NCI-H1417 treated with DMSO at 0.1 percent for 48 hours (cell line): ENCODE measurements around the gene CHST2.

Experiments
- DNase-seq: peaks from one replicate; lab custom pipeline; 2025; lab: John Stamatoyannopoulos, UW

The CHST2 gene

DNA sequence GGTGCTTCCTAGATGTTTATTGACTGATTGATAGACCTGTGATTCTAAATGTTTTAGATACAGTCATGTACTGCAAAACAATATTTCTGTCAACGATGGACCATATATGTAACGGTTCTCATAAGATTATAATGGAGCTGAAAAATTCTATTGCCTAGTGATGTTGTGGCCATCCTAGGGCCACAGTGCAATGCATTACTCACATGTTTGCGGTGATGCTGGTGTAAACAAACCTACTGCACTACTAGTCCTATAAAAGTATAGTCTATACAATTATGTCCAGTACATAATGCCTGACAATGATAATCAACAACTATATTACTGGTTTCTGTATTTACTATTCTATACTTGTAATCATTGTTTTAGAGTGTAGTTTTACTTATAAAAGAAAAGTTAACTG lies 46.8 kb downstream of the CHST2 start:
- no peak for DNase-seq

DNA sequence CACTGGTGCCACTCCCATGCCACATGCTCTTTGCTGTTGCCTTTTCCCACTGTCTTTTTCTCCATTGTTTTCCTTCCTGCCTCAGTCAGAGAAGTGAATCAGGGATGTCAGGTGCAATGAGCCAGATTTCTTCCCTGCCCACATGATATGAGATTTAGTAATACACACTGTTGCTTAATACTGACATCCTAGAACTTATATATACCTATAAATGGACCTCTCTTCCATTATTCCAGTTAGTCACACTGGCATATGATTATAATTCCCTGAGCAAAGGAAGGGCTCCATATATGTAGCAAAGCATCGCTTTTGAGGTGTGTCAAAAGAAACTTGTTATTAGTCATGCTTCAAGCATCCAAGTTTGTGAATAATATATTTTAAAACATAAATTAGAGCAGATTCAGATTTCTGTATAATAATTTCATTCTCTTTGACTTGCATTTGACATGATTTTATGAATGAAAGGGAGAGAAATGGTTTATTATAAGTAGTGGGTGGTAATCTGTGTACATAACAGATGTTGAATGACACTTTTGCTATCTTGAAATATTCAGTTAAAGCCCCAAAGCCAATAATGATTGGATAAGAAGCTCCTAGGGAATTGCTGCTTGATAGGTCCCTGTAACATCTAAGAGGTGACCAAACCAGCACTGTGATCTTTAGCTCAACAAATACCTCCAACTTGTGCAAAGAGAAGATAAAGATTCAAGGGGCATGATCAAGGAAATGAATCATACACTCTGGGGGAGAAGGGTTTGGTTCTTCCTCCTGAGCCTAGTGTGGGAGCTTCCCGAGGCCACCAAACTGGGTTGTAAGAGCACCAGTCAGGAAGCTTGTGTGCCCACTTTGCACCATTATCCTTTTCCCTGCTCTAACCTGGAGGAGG lies 48.6 kb downstream of the CHST2 start:
- no peak for DNase-seq

DNA sequence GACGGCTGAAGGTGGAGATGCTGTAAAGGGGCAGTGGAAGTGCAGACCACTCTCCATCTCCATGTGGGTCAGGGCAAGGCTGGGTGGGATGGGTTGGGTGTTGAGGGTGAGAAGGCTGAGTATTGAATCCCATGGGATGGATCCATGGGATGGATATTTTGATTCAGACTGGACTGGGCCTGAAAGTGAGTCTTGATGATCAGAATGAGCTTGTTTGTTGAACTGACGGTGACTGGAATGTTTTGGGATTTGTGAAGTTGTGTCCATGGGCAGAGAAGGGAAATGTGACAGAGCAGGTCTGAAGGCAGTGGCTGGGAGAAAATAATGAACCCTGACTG lies 49.3 kb downstream of the CHST2 start:
- no peak for DNase-seq

- DNase-seq, result no peak
Measured at GRCh38 chr3:143170074-143170473, 50.5 kb downstream of the CHST2 start.

DNA sequence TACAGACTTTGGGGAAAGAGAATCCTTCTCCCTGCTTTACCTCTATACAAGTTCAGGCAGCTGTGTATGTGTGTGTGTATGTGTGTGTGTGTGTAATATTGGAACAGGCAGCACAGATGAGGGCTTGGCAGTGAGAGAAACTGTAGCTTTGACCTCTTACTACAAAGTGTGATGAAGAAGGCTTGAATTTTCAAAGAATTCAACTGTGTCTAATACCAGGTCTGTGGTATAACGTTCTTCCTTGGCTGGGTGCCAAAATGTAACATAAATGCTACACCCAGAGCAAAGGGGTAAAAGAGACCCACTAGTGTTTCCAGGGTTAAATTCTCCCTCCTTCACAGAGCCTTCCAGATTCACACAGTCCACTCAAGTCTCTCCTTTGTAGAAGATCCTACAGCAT lies 51.1 kb downstream of the CHST2 start:
- no peak for DNase-seq

GRCh38 chr3:143171141-143171980 lies 51.8 kb downstream of the CHST2 start:
- no peak for DNase-seq

DNA sequence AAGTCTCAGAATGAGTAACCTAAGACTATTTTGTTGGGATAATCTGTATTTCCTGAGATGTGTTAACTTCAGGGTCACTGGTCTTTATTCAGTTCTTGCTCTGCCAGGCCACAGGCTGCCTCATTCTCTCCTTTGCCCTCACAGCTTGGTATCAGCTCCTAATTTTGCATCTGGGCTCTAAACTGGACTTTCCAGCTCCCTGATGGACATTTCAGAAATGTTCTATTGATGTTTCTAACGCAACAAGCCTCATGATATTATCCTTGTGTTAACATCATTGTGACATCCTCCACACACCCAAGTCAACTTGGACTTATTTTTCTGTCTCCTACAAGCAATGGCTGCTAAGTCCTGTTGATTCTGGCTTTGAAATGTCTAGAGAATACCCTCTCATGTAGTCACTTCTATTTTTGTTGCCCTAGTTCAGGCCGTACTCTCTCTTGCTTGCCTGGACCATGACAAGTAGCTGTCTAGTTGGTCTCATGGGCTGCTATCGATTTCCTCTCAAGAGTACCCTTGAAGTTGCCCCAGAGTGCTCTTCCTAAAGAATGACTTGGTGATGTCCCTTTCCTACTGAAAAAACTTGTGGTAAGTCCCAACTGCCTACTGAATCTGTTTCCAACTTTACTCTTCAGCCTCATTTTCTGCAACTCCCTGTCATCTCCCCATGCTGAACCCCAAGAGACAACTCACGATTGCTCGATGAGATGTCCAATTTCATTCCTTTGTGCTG lies 52.7 kb downstream of the CHST2 start:
- DNase-seq, result no peak

DNA sequence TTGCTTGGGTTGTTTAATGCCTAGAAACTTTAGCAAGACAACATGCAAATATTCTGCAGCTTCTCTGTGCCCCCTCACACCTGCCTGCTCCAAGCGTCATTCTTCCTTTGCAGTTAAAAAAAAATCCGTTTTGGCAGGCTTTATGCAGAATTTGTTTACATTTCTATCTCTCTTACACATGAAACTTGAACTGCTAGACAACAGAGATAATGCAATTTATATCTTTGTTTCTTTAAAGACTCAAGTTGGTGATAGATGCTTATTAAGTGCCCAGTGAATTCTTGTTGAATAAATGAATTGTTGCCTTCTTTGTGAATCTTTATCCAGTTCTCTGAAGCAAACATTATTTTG lies 53.2 kb downstream of the CHST2 start:
- no peak for DNase-seq

- DNase-seq, result no peak
Measured at GRCh38 chr3:143173242-143173641, 53.7 kb downstream of the CHST2 start.
